ENCODE measurements around the gene IRF7. TPM values are rescaled to one million over a fixed set of nuclear protein-coding genes. Genes with fewer than 3 reads are reported as not detected.

IRF7 gene
- total and polyA plus RNA-seq, 2 experiments from 2014 or later: 13.0 to 17.7 TPM

- no peak overlapping the region for H3K27ac ChIP-seq
- DNase-seq (ENCODE audit: low read depth in 1 of 2, low spot score in 1 of 2): no peak
Observed at GRCh38 chr11:630871-631270, 15.1 kb upstream of the IRF7 start.

GRCh38 chr11:629237-629583 is 13.5 kb upstream of the IRF7 start:
- Histone ChIP-seq H3K27ac (peak overlapping the region; percentile 90), H3K27me3 (peaks cover 2% of the 10 kb centered on the region), H3K4me3 (no peak overlapping the region), H3K9me3 (ENCODE audit: low read depth) (no peaks in the 10 kb centered on the region), H3K4me1 (ENCODE audit: low read depth) (peaks cover 15% of the 10 kb centered on the region), H3K36me3 (no peaks in the 10 kb centered on the region)
- TF ChIP-seq CTCF (IDR thresholded peaks at IDR 0.05; ENCODE audit: low read depth, low read length): no peak
- peak in 1 of 2 donors; percentile 77 for DNase-seq (ENCODE audit: low read depth in 1 of 2, low spot score in 1 of 2)

More at GRCh38 chr11:630871-631270, 15.1 kb upstream of the IRF7 start:
- TF ChIP-seq CTCF (IDR thresholded peaks at IDR 0.05; ENCODE audit: low read depth, low read length): no peak
- H3K4me1 ChIP-seq (ENCODE audit: low read depth): peaks cover 16% of the 10 kb centered on the region
- no peaks in the 10 kb centered on the region for H3K36me3 ChIP-seq
- no peaks in the 10 kb centered on the region for H3K9me3 ChIP-seq (ENCODE audit: low read depth)
- H3K4me3 ChIP-seq: no peak overlapping the region
- peaks cover 16% of the 10 kb centered on the region for H3K27me3 ChIP-seq

GRCh38 chr11:628056-628455 is 12.3 kb upstream of the IRF7 start:
- no peak for DNase-seq (ENCODE audit: low read depth in 1 of 2, low spot score in 1 of 2)
- no peaks in the 10 kb centered on the region for H3K36me3 ChIP-seq
- peaks cover 2% of the 10 kb centered on the region for H3K27me3 ChIP-seq
- H3K4me1 ChIP-seq (ENCODE audit: low read depth): peaks cover 15% of the 10 kb centered on the region
- TF ChIP-seq CTCF (IDR thresholded peaks at IDR 0.05; ENCODE audit: low read depth, low read length): no peak
- H3K9me3 ChIP-seq (ENCODE audit: low read depth): no peaks in the 10 kb centered on the region
- no peak overlapping the region for H3K4me3 ChIP-seq
- H3K27ac ChIP-seq: peak overlapping the region; percentile 90

GRCh38 chr11:627308-627576 is 11.5 kb upstream of the IRF7 start:
- no peak overlapping the region for H3K4me3 ChIP-seq

GRCh38 chr11:626475-627307 is 10.9 kb upstream of the IRF7 start, which contains the start of gene SCT:
Gene SCT, minus strand, starts transcription at chr11:627181. Its CDS starts 38 bp downstream, at chr11:627143.
- peaks cover 2% of the 10 kb centered on the region for H3K27me3 ChIP-seq
- H3K27ac ChIP-seq: no peak within 1 kb of the TSS
- DNase-seq (ENCODE audit: low read depth in 1 of 2, low spot score in 1 of 2): no peak
- H3K36me3 ChIP-seq: no peaks in the 10 kb centered on the region
- peaks cover 15% of the 10 kb centered on the region for H3K4me1 ChIP-seq (ENCODE audit: low read depth)
- no peak for TF ChIP-seq CTCF (IDR thresholded peaks at IDR 0.05; ENCODE audit: low read depth, low read length)
- H3K9me3 ChIP-seq (ENCODE audit: low read depth): no peaks in the 10 kb centered on the region
- H3K4me3 ChIP-seq: no peak within 1 kb of the TSS

More at GRCh38 chr11:627308-627576, 11.5 kb upstream of the IRF7 start:
- no peak for DNase-seq (ENCODE audit: low read depth in 1 of 2, low spot score in 1 of 2)
- peaks cover 15% of the 10 kb centered on the region for H3K4me1 ChIP-seq (ENCODE audit: low read depth)
- no peak overlapping the region for H3K27ac ChIP-seq
- H3K36me3 ChIP-seq: no peaks in the 10 kb centered on the region
- TF ChIP-seq CTCF (IDR thresholded peaks at IDR 0.05; ENCODE audit: low read depth, low read length): no peak
- H3K9me3 ChIP-seq (ENCODE audit: low read depth): no peaks in the 10 kb centered on the region
- H3K27me3 ChIP-seq: peaks cover 2% of the 10 kb centered on the region

All from cardiac muscle cell (in vitro differentiated cells and primary cell).